ENCODE results near the gene DNM3.

DNA sequence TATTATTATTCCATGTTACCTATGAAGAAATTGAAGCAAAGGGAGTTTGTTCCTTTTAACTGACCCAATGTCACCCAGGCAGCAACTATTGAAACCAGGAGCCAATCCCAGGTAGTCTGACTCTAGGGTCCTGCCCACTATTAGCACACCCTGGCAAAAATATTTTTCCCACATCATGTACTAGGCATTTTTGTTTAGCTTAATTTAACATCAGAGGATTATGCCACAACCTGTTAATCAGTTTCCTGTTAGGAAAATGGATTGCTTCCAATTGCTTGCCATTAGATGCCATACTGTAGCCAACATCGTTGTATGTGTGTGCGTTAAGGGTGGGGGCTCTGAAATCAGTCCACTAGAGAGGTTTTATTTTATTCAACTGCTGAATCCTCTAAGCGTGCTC is 281.1 kb downstream of the DNM3 start:
- TF ChIP-seq POLR2AphosphoS5 (IDR thresholded peaks at IDR 0.05; ENCODE audit: low read length) (no peak), HDAC2 (IDR thresholded peaks at IDR 0.05) (no peak)

Data from GM12878 (cell line).